Ishikawa (cell line): Measurements from ENCODE around the gene ULK4.

Experiments used
- EGR1 ChIP-seq: IDR thresholded peaks from 2 replicates; pipeline ENCODE4 v1.6.1; 2012
- REST ChIP-seq: IDR thresholded peaks from 2 replicates; pipeline ENCODE4 v1.6.1; 2012; ENCODE audit warnings: low read depth, mild to moderate bottlenecking
- TAF1 ChIP-seq: IDR thresholded peaks from 2 replicates; pipeline ENCODE4 v1.6.1; 2012; ENCODE audit warnings: low read depth, mild to moderate bottlenecking

GRCh38 chr3:41320953-41321641, 640.8 kb downstream of the ULK4 start:
- TF ChIP-seq REST (no peak), TAF1 (no peak), EGR1 (no peak)
